Measurements from ENCODE around the gene FRY. TPM values are rescaled to one million over a fixed set of nuclear protein-coding genes. Genes with fewer than 3 reads are reported as not detected.

Gene FRY
- polyA plus RNA-seq, 4 donors, result 44.1 to 57.3 (median 49.9) TPM

GRCh38 chr13:32323912-32324311, 292.3 kb downstream of the FRY start:
- DNase-seq (ENCODE audit: low read depth in 4 of 4, low spot score in 2 of 4), result no peak

DNA sequence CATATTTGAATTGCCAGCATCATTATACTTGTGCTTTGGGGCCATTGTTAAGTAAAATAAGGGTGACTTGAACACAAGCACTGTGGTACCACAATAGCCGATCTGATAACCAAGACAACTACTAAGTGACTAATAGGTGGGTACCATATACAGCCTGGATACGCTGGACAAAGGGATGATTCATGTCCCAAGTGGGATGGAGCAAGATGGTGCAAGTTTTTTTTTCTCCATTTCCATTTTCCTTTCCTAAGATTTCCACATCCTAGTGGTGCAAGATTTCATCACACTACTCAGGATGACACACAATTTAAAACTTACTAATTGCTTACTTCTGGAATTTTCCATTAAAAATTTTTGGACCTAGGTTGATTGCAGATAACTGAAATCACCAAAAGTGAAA, 298.9 kb downstream of the FRY start:
- no peak for DNase-seq (ENCODE audit: low read depth in 4 of 4, low spot score in 2 of 4)

GRCh38 chr13:32334671-32335070, 303.1 kb downstream of the FRY start:
- DNase-seq (ENCODE audit: low read depth in 4 of 4, low spot score in 2 of 4), result no peak

DNA sequence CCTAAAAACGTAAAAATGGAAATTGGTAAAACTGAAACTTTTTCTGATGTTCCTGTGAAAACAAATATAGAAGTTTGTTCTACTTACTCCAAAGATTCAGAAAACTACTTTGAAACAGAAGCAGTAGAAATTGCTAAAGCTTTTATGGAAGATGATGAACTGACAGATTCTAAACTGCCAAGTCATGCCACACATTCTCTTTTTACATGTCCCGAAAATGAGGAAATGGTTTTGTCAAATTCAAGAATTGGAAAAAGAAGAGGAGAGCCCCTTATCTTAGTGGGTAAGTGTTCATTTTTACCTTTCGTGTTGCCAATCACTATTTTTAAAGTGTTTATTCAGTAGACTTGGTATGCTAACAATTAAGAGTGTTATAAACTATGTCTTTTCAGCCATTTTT, 309.3 kb downstream of the FRY start:
- no peak for DNase-seq (ENCODE audit: low read depth in 4 of 4, low spot score in 2 of 4)

DNA sequence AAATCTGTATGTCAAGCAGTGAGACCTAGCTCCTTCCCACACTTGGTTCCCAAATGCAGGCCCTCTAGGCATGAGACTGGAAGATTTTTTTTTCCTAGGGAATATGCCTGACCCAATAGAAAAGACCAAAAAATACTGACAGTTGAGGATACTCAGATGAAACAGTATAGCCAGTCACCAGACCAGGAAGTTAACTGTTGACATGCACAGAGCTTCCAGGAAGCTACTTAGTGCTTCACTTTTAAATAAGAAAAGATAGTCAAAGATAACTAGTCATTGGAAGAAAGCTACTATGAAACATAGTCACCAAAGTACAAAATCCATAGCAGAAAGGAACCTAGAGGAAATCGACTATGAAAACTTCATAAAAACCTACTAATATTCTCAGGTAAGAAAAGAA, 316.1 kb downstream of the FRY start:
- DNase-seq (ENCODE audit: low read depth in 4 of 4, low spot score in 2 of 4), result no peak

Data from left renal cortex interstitium (tissue), 4 donors.